Left kidney (tissue), 8 donors: ENCODE data around the gene ZMYND8. TPM values are rescaled to one million over a fixed set of nuclear protein-coding genes. Genes with fewer than 3 reads are reported as not detected.
"Not testable (repeated sequence)": the region's sequence is repeated elsewhere in the genome, so short reads cannot be mapped to it uniquely, and the experiment has no call there.

Source experiments
- DNase-seq: peaks from one replicate; pipeline ENCODE4 v3.0.0-alpha.2; 2013
- long read RNA-seq, 8 donors: transcript quantifications; one replicate each; lab custom pipeline, GENCODE V29; 2026
- polyA plus RNA-seq: library from polyadenylated mRNA; unstranded; fragments of 120-200 nt; gene quantifications from one replicate; pipeline ENCODE4 v1.2.1, GENCODE V29; 2013; ENCODE audit not compliant: insufficient read length

Gene ZMYND8
- polyA plus RNA-seq, result 48.0 TPM
- long read RNA-seq, donor 1, result 0 reads
- long read RNA-seq, donor 2, partial matches to known transcripts, result 13 of 14 reads
- long read RNA-seq, donor 2, other reads (novel, unspliced or antisense), result 0 of 14 reads
- long read RNA-seq, donor 3, full-length matches to known transcripts, result 1 of 1 reads
- long read RNA-seq, donor 3, partial matches to known transcripts, result 0 of 1 reads
- long read RNA-seq, donor 3, other reads (novel, unspliced or antisense), result 0 of 1 reads
- long read RNA-seq, donor 4, result 0 reads
- long read RNA-seq, donor 5, result 0 reads
- long read RNA-seq, donor 6, result 0 reads
- long read RNA-seq, donor 7, partial matches to known transcripts, result 0 of 1 reads
- long read RNA-seq, donor 7, other reads (novel, unspliced or antisense), result 0 of 1 reads
- long read RNA-seq, donor 8, partial matches to known transcripts, result 0 of 2 reads
- long read RNA-seq, donor 8, other reads (novel, unspliced or antisense), result 0 of 2 reads

DNA sequence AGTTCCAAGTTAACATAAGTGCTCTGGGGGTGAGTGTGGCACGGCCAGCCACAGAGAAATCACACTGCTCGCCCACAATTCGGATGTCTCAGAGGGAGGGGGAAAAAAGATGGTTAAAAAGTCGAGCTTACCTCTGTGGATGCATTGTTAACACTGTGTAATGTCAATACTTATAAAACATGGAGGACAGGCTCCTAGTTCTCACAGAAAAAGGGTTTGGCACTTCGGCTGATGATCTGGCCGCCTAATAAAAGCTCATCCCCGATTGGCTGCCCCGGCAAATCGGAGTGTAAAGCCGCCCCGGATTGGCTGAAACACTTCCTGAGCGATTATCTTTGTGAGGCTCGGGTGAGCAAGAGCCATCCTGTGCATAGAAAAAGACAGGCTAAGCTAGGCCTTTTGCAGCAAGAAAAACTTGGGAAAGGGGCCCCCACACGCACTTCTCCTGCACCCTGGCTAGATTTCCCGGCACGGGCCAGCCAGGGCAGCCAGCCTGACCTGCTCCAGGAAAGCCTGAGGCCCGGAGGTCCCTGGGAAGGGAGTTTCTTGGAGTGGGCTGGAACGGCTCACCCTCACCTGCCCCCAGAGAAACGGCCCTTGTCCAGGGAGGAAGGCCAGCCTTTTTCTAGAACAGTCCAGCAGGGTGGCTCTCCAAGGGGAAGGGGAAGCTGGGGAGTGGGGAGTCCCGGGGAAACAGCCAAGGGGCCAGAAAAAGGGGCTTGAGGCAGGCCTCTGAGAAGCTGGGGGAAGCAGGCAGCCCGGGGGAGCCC is at the start of gene ZMYND8:
TSS of gene ZMYND8 (minus strand) at position 174 of the 770 bp plus-strand sequence. CDS start at position 145, 29 bp downstream.
- peak; percentile 98 for DNase-seq

DNA sequence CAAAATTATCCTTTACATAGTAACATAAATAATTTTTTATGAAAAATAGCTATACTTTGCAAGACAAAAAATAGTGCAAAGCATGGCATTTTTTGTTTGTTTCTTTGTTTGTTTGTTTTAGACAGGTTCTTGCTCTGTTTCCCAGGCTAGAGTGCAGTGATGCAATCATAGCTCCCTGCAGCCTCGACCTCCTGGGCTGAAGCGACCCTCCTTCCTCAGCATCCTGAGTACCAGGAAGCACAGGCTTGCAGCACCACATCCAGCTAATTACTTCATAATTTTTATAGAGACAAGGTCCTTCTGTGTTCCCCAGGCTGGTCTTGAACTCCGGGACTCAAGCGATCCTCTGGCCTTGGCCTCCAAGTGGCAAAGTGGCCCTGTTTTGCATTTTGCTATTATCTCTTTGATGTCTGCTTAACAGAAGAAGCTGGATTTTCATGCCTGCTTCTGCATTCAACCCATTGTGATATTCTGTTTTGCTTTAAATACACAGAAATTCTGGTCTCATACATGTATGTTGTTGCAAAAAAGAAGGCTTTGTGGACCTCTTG is 49.4 kb upstream of the ZMYND8 start:
- DNase-seq, result no peak

DNA sequence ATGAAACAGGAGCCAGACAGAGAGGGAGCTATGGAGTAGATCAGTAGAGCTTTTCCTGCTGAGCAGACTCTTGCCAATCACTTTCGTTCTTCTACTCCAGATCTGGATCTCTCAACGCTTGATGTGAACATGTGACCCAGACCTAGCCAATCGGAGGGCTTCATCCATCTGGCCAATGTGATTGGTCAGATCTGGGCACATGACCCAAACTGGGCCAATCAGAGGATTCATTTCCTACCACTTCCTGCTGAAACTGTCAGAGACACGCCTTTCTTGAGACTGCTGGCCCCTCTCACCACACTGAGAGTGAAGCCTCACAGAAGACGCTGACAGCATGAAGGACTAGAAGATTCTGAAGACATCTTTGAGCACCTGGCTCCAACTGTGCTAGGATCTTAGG is 44.2 kb upstream of the ZMYND8 start:
- DNase-seq, result no peak

DNA sequence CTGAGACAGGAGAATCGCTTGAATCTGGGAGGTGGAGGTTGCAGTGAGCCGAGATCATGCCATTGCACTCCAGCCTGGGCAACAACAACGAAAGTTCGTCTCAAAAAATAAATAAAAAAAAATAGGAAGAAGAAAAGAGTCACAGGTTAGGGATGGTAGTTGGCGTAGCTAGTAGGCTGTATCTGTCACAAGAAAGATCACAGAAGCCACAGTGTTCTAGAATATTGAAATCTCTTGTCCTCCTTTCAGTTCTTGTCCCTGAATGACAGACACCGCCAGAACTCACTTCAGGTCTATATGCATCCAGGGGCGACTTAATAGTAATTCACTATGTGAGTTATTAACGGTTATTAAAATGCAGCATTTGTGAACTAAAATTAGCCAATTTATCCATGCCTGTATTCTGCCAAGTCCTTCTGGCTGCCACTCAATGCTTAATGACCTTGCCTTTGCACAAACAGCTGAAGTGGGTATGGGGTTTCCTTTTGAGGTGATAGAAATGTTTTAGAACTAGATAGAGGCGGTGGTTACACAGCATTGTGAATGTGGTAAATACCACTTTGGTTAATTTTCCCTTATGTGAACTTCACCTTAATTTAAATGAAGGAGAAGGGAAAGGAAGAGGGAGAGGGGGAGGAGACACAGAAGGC is 41.3 kb upstream of the ZMYND8 start:
- DNase-seq, result no peak

DNA sequence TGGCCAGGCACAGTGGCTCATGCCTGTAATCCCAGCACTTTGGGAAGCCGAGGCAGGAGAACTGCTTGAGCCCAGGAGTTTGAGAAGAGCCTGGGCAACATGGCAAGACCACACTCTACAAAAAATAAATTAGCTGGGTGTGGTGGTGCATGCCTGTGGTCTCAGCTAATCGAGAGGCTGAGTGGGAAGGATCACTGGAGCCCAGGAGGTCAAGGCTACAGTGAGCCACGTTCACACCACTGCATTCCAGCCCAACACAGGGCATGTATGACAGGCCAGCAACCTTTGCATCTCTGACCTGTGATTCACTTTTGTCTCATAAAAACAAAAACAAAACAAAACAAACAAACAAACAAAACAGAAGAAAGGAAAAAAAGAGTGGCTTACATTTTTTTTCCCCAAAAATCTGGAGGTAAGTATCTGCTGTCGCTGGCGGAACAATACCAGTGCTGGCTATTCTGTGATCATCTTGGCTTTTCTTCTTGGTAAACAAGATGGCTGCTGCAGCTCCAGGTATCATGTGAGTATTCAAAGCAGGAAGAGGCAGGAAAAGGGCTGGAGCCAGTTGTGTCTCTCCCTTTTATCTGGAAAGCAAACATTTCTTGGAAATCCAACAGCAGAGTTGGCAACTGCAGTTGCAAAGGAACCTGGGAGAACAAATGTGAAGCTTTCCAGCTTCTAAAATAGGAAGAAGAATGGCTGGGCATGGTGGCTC is 40.4 kb upstream of the ZMYND8 start:
- no peak for DNase-seq

DNA sequence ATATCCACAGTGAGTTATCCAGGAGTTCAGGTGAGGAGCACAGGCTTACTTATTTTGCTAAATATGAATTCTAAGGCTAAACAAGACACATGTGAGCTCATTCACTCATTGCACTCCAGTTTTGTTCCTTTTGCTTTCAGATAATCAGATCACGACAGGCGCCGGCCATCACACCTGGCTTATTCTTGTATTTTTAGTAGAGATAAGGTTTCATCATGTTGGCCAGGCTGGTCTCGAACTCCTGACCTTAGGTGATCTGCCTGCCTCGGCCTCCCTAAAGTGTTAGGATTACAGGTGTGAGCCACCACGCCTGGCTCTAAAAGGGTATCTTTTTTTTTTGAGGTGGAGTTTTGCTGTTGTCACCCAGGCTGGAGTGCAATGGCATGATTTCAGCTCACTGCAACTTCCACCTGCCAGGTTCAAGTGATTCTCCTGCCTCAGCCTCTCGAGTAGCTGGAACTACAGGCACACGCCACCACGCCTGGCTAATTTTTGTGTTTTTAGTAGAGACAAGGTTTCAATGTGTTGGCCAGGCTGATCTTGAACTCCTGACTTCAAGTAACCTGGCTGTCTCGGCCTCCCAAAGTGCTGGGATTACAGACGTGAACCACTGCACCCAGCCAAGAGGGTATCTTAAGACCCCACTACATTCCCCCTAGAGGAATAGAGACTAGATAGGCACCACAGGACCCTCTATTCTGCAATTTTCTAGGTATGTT is 37.5 kb upstream of the ZMYND8 start:
- DNase-seq, result not testable (repeated sequence)

DNA sequence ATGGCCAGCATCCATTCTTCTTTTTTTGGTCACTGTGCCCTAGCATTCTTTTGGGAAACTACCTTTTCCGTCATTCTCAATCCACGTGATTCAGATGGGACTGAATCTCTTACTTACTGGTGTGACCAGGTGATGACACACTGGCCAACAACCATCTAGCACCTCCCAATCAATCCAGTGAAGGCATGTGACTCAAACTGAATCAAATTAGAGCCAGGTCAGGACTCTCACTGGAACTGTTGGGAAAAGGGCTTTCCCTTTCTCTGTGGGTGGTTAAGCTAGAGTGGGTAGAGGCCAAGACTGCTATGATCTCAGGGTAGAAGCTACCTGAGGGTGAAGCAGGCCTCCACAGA is 36.2 kb upstream of the ZMYND8 start:
- no peak for DNase-seq

DNA sequence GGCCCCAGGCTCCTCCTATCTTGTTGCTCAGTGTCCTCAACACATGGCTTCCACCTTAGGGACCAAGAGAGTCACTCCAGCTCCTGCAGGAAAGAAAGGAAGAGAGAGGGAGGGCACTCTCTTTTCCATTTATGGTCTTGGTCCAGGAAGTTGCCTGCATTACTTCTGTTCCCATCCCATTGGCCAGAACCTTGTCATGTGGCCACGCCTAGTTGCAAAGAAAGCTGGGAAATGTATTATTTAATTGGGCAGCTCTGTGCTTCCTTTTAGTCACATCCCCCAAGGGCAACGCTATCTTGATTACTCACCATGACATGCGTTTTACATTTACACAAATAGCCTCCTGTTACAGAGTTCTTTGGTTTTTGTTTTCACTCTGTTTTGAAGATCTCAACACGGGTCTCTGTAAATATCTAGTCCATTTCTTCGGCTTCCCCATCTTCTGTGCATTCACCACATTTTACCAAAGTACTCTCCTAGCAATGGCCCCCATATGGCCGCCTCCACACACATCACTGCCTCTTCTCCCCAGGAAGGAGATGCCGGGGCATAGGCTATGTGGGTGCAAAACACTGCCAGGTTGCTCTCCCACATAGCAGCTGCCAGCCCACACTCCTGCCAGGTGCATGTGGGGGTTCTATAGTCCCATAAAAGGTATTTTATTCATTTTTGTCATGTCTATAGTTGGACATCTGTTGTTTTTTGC is 35.7 kb upstream of the ZMYND8 start:
- DNase-seq, result no peak

DNA sequence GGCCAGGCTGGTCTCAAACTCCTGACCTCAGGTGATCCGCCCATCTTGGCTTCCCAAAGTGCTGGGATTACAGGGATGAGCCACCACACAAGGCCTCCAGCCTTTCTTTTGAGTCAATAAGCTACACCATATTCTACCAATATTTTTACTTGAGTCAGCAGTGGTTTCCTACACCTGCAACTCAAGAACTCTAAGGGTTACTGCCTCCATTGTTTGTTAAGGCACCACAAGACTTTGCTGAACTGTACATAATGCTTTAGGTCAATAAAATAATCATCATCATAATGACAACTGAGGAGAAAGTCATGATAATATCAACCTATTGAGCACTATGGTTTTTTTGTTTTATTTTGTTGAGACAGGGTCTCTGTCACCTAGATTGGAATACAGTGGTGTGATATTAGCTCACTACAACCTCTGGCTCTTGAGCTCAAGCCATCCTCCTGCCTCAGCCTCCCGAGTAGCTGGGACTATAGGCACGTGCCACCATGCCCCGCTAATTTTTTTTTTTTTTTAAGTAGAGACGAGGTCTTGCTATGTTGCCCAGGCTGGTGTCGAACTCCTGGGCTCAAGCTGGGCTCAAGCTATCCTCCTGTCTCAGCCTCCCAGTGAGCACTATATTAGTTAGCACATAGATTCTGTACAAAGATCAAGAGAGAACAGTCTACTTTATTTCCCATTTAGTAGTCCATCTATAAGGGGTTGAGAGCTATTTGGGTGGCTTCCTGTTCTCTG is 34.9 kb upstream of the ZMYND8 start:
- no peak for DNase-seq

DNA sequence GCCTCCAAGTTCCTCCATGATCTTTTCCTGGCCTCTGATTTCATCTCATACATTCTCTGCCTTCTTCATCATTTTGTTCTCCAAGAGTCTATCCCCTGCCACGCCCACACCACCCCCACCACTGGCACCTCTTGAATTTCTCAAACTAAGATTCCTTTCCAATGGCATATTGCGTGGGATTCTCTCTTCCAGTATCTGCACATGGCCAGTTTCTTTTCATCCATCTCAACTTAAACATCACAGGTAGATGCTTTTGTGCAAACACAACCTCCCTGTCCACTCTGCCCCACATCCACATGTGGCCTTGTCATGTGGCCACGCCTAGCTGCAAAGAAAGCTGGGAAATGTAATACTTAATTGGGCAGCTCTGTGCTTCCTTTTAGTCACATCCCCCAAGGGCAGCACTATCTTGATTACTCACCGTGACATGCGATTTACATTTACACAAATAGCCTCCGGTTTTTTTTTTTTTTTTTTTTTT is 33.4 kb upstream of the ZMYND8 start:
- DNase-seq, result no peak

DNA sequence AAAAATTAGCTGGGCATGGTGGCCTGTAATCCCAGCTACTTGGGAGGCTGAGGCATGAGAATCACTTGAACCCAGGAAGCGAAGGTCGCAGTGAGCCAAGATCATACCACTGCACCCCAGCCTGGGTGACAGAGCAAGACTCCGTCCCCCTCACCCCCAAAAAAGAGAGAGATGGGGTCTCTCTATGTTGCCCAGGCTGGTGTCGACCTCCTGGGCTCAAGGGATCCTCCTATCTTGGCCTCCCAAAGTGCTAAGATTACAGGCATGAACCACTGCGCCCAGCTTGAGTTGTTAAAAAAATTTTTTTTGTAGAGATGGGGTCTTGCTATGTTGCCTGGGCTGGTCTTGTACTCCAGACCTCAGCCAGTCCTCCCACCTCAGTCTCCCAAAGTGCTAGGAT is 29.5 kb upstream of the ZMYND8 start:
- DNase-seq, result not testable (repeated sequence)

DNA sequence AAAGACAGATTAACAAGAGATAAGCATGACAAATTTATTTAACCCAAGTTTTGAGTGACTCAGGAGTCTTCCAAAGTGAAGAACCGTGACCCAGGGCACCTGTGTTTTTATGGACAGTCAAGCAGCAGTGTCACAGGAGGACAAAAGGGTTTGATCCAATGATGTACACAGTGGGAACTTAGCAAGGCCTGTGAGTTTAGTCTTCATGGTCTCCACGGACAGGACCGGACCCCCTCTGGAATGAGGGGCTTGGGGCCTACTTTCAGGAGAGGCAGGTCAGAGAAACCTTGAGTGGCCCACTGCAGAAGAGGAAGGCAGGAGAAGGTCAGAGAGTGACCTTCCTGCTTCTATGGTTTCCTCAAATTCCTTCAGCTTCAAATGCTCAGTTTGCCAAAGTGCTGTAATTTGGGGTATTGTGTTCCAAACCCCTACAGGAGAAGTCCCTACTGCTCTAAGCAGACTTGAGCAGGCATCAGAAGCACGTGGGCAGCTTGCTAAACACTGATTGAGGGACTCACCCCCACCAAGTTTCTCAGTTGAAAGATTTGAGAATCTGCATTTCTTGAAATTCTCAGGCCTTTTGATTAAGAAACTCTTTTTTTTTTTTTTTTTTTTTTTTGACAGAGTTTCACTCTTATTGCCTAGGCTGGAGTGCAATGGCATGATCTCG is 26.4 kb upstream of the ZMYND8 start:
- DNase-seq, result no peak

DNA sequence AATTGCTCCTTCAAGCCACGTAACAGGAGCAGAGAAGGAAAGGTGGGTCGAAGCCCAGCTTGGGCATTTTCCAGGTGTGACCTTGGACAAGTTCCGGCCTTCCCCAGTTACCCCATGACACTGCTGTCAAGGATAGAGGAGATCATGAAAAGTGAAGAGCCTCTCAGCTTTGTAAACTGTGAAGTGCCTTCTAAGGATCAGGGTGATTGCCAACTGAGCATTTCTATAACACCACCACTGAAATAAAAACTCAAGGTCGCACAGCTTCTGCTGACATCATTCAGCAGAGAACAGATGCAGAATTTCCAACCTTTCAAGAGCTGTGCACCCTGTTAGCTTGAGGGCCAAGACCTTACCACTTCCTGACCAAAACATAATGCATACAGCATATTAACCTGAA is 24.0 kb upstream of the ZMYND8 start:
- no peak for DNase-seq

DNA sequence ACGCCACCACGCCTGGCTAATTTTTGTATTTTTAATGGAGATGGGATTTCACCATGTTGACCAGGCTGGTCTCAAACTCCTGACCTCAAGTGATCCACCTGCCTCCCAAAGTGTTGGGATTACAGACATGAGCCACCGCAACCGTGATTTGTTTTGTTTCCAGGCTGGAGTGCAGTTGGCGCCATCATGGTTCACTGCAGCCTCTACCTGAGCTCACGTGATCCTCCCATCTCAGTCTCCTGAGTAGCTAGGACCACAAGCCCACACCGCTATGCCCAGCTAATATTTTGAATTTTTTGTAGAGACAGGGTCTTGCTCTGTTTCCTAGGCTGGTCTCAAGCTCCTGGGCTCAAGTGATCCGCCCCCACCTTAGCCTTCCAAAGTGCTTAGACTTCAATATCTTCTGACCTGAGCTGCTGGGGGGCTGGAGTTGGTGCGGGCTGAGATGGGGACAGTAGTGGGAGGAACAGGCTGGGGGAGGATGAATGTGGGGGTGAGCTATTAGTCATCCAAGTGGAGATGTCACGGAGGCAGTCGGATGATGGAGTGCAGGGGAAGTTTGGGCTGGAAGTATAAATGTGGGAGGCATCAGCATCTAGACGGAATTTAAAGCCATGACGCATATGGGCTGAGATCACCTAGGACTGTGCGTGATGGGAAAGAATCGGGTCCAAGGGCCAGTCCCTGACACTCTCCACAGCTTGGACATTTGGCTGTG is 23.1 kb upstream of the ZMYND8 start:
- no peak for DNase-seq

DNA sequence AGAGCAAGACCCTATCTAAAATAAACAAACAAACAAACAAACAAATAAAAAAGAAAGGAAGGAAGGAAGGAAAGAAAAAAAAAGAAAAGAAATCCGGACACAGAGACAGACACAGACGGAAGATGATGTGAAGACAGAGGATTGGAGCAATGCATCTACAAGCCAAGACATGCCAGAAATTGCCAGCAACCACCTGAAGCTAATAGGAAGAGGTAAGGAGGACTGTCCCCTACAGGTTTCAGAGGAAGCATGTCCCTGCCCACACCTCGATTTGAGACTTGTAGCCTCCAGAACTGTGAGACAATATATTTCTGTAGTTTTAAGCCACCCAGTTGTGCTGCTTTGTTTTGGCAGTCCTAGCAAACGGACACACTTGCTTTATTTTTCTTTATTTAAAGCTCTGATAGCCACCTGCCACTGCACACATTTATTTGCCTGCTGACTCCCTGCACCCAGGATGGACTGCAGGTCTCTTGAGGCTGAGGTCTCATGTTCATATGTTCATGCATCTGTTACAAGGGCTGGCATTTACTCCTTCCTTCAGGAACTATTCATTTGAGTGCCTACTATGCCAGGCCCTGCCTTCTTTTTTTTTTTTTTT is 20.7 kb upstream of the ZMYND8 start:
- DNase-seq, result no peak

DNA sequence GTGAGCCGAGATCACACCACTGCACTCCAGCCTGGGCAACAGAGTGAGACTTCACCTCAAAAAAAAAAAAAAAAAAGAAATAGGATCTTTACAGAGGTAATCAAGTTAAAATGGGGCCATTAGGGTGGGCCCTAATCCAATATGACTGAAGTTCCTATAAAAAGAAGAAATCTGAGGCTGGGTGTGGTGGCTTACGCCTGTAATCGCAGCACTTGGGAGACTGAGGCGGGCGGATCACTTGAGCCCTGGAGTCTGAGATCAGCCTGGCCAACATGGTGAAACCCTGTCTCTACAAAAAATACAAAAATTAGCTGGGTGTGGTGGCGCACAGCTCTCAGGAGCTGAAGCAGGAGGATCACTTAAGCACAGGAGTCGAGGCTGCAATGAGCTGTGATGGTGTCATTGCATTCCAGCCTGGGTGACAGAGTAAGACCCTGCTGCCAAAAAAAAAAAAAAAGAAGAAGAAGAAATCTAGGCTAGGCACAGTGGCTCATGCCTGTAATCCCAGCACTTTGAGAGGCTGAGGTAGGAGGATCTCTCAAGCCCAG is 19.7 kb upstream of the ZMYND8 start:
- not testable (repeated sequence) for DNase-seq

DNA sequence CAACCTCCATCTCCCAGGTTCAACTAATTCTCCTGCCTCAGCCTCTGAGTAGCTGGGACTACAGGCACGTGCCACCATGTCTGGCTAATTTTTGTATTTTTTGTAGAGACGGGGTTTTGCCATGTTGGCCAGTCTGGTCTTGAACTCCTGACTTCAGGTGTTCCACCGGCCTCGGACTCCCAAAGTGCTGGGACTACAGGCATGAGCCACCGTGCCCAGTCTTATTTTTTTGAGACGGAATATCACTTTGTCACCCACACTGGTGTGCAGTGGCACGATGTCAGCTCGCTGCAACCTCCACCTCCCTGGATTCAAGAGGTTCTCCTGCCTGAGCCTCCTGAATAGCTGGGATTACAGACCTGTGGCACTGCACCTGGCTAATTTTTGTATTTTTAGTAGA is 17.6 kb upstream of the ZMYND8 start:
- not testable (repeated sequence) for DNase-seq
